Activated gamma-delta T cell treated with anti-CD3 and anti-CD28 coated beads, Interleukin-2, amount 50 U/mL, for 16 hours (primary cell): ENCODE data around the gene RASAL2.
"Not testable (repeated sequence)": the region's sequence is repeated elsewhere in the genome, so short reads cannot be mapped to it uniquely, and the experiment has no call there.

ENCODE experiments used
- DNase-seq: peaks from one replicate; pipeline ENCODE4 v3.0.0-alpha.2; 2020; ENCODE audit warnings: low read depth

RASAL2 gene

GRCh38 chr1:178494569-178494971, 400.7 kb downstream of the RASAL2 start:
- DNase-seq = no peak

GRCh38 chr1:178495158-178495557, 401.3 kb downstream of the RASAL2 start:
- no peak for DNase-seq

- no peak for DNase-seq
Observed at GRCh38 chr1:178495741-178496409, 402.0 kb downstream of the RASAL2 start.

- no peak for DNase-seq
Observed at GRCh38 chr1:178496410-178497135, 402.7 kb downstream of the RASAL2 start, which contains the start of gene CLEC20A. TSS of gene CLEC20A (minus strand) at chr1:178496964. CDS start at chr1:178496939, 25 bp downstream.

- no peak for DNase-seq
Observed at GRCh38 chr1:178497903-178498478, 404.1 kb downstream of the RASAL2 start.

- no peak for DNase-seq
Observed at GRCh38 chr1:178498896-178499675, 405.2 kb downstream of the RASAL2 start.

- DNase-seq = no peak
Observed at GRCh38 chr1:178500091-178500770, 406.3 kb downstream of the RASAL2 start.

- no peak for DNase-seq
Observed at GRCh38 chr1:178500936-178501554, 407.1 kb downstream of the RASAL2 start.

- DNase-seq = no peak
Observed at GRCh38 chr1:178501705-178502329, 407.9 kb downstream of the RASAL2 start.

- DNase-seq = no peak
Observed at GRCh38 chr1:178502330-178502714, 408.4 kb downstream of the RASAL2 start.

GRCh38 chr1:178502856-178503255, 409.0 kb downstream of the RASAL2 start:
- no peak for DNase-seq

- not testable (repeated sequence) for DNase-seq
Observed at GRCh38 chr1:178503316-178503715, 409.4 kb downstream of the RASAL2 start.

- DNase-seq = no peak
Observed at GRCh38 chr1:178503849-178504248, 409.9 kb downstream of the RASAL2 start.

GRCh38 chr1:178504286-178504685, 410.4 kb downstream of the RASAL2 start:
- DNase-seq = no peak

- no peak for DNase-seq
Observed at GRCh38 chr1:178506177-178506576, 412.3 kb downstream of the RASAL2 start.

- DNase-seq = no peak
Observed at GRCh38 chr1:178506669-178507068, 412.8 kb downstream of the RASAL2 start.

GRCh38 chr1:178509414-178510007, 415.6 kb downstream of the RASAL2 start:
- DNase-seq = no peak

- DNase-seq = no peak
Observed at GRCh38 chr1:178510155-178510554, 416.3 kb downstream of the RASAL2 start.

GRCh38 chr1:178512566-178513277, 418.8 kb downstream of the RASAL2 start, which contains the start of gene TEX35:
TSS of gene TEX35 (plus strand) at chr1:178513109. CDS start at chr1:178513189, 80 bp downstream.
- DNase-seq = no peak
